ENCODE results near the gene UBE2D2. TPM values are rescaled to one million over a fixed set of nuclear protein-coding genes. Genes with fewer than 3 reads are reported as not detected.

UBE2D2 gene
- total RNA-seq, 2 experiments from 2014 or later: 145 to 239 TPM

DNA sequence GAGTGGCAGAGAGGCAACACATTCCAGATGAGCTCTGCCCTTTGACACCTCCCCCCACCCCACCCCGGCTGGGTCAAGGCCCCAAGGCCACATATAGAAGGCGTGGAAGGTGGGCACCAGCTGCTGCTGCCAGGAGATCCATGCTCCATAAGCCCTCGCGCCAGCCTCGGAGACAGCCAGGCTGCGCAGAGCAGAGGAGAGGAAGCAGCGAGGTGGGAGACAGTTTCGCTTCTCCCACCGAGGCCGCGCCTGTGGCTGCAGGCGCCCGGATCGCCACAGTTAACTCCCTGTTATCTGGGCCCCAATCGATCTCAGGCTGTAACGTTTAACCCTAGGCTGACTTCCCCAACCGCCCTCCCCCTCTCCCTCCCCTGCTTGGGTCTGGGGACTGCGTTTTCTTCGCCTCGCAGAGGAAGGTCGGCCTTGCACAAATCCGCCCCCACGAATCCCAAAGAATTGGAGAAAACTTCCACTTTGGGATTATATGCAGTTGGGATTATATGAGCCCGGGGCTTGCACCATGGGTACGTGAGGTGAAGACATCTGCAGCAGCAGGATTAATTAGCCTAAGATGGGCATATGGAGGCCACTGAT, 85.9 kb downstream of the UBE2D2 start:
- Histone ChIP-seq H3K4me1 (ENCODE audit: insufficient read depth, low read length, poor library complexity, severe bottlenecking) (peaks cover 38% of the 10 kb centered on the region), H3K9me2 (ENCODE audit: insufficient read depth, low read length) (no peaks in the 10 kb centered on the region), H3K79me2 (ENCODE audit: insufficient read depth, low read depth, low read length) (peaks cover 34% of the 10 kb centered on the region), H3K4me2 (ENCODE audit: low read length) (peak overlapping the region; percentile 98; the same call in 1 of the 2 replicates), H3K4me3 (ENCODE audit: low read depth, low read length, poor library complexity, severe bottlenecking) (no peak overlapping the region), H3K9me3 (ENCODE audit: low read length) (no peaks in the 10 kb centered on the region), H4K20me1 (ENCODE audit: insufficient read depth, low read length) (peaks cover 6% of the 10 kb centered on the region; the same call in 1 of the 2 replicates), H3K36me3 (ENCODE audit: insufficient read depth, low read length) (no peaks in the 10 kb centered on the region), H3K27ac (ENCODE audit: low read depth, low read length, poor library complexity, severe bottlenecking) (no peak overlapping the region), H2AFZ (ENCODE audit: low read length) (no peak overlapping the region)
- DNase-seq (ENCODE audit: low spot score): no peak
- BruUV-seq (replicated peaks): no TSS peak
- intact Hi-C loops (cut with micrococcal nuclease; ENCODE audit: unreplicated experiment): no loop called here
- ChIA-PET POLR2A (interaction anchor here (1.1 to 8.9 kb wide), 3 partner anchors 11 to 22 kb away, joined by 3 to 73 read pairs (median 4); no protein-coding TSS in a partner anchor), CTCF (ENCODE audit: unreplicated experiment) (interaction anchor here (1.2 kb wide), 1 partner anchor 24 kb away, joined by 9 read pairs; no protein-coding TSS in a partner anchor)
- no peak for TF ChIP-seq EZH2phosphoT487 (IDR thresholded peaks at IDR 0.05; ENCODE audit: borderline replicate concordance, low read depth, low read length)
- TF ChIP-seq, protein P1, sequence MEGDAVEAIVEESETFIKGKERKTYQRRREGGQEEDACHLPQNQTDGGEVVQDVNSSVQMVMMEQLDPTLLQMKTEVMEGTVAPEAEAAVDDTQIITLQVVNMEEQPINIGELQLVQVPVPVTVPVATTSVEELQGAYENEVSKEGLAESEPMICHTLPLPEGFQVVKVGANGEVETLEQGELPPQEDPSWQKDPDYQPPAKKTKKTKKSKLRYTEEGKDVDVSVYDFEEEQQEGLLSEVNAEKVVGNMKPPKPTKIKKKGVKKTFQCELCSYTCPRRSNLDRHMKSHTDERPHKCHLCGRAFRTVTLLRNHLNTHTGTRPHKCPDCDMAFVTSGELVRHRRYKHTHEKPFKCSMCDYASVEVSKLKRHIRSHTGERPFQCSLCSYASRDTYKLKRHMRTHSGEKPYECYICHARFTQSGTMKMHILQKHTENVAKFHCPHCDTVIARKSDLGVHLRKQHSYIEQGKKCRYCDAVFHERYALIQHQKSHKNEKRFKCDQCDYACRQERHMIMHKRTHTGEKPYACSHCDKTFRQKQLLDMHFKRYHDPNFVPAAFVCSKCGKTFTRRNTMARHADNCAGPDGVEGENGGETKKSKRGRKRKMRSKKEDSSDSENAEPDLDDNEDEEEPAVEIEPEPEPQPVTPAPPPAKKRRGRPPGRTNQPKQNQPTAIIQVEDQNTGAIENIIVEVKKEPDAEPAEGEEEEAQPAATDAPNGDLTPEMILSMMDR (conservative IDR thresholded peaks at IDR 0.05; ENCODE audit: low read length): no peak

DNA sequence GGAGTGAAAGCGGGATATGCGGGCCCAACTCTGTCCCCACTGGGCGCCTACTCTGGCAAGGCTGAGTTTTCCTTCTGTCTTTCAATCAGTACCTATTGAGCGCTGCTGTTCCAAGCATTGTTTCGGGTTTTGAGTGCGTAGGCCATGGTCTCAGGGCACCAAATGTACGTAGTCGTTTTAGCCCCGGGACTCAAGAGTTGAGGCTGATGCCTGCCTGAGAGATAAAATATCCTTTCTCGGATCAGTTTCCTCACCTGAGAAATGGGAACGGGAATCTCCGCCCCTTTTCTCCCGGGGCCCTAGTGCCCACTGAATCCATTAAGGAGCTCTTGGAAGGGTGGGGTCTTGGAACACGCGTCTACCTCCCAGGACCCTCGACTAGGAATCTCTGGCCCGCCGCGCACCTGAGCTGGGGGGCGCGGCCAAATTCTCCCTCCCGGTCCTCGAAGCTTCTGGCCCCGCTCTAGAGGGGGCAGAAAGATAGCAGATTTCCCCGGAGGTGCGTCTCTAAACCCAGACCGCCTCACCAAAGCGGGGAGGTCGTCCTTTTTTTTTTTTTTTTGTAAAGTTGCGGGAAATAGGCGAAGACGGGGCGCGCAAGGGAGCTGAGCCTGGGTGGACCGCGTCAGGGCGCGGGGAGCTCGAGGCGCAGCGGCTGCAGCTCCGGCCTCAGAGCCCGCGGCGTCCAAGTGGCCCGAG, 86.5 kb downstream of the UBE2D2 start:
- POLR2A ChIA-PET: interaction anchor here (0.6 to 8.9 kb wide), 11 partner anchors 9 to 241 kb away, joined by 3 to 73 read pairs (median 4); no protein-coding TSS in a partner anchor
- Histone ChIP-seq H3K27ac (ENCODE audit: low read depth, low read length, poor library complexity, severe bottlenecking) (peak overlapping the region; percentile 89), H3K4me3 (ENCODE audit: low read depth, low read length, poor library complexity, severe bottlenecking) (peak overlapping the region; percentile 94), H3K9me3 (ENCODE audit: low read length) (no peaks in the 10 kb centered on the region), H3K79me2 (ENCODE audit: insufficient read depth, low read depth, low read length) (peaks cover 40% of the 10 kb centered on the region), H4K20me1 (ENCODE audit: insufficient read depth, low read length) (peaks cover 11% of the 10 kb centered on the region; the same call in 1 of the 2 replicates), H3K4me1 (ENCODE audit: insufficient read depth, low read length, poor library complexity, severe bottlenecking) (peaks cover 44% of the 10 kb centered on the region), H2AFZ (ENCODE audit: low read length) (no peak overlapping the region), H3K4me2 (ENCODE audit: low read length) (peak overlapping the region; percentile 98), H3K36me3 (ENCODE audit: insufficient read depth, low read length) (no peaks in the 10 kb centered on the region), H3K9me2 (ENCODE audit: insufficient read depth, low read length) (no peaks in the 10 kb centered on the region)
- intact Hi-C loops (cut with micrococcal nuclease; ENCODE audit: unreplicated experiment): loop anchor here (1.0 kb wide), 3 partner anchors 10 to 43 kb away; no protein-coding TSS in a partner anchor
- CTCF ChIA-PET (ENCODE audit: unreplicated experiment): interaction anchor here (0.6 to 1.2 kb wide), 6 partner anchors 8 to 120 kb away, joined by 3 to 9 read pairs (median 4); no protein-coding TSS in a partner anchor
- no peak for DNase-seq (ENCODE audit: low spot score)
- BruUV-seq (replicated peaks): no TSS peak
- TF ChIP-seq, protein P1 (conservative IDR thresholded peaks at IDR 0.05; ENCODE audit: low read length): no peak
